Tongue (tissue), 2 donors: ENCODE data around the gene RNF145. TPM values are rescaled to one million over a fixed set of nuclear protein-coding genes. Genes with fewer than 3 reads are reported as not detected.

Source experiments
- DNase-seq: peaks from one replicate; pipeline ENCODE4 v3.0.0-alpha.2; 2015
- total RNA-seq: library from RNA; depleted of rRNA; stranded (reverse); fragments of >200 nt; gene quantifications from one replicate; pipeline ENCODE4 v1.2.3, GENCODE V29; 2014

Gene RNF145
- total RNA-seq, 1 donor from 2014 or later: 52.9 TPM

- no peak for DNase-seq
Observed at GRCh38 chr5:159218595-159219023, 9.3 kb upstream of the RNF145 start.

GRCh38 chr5:159217236-159217635, 7.9 kb upstream of the RNF145 start:
- no peak for DNase-seq

GRCh38 chr5:159216454-159216853, 7.1 kb upstream of the RNF145 start:
- DNase-seq: no peak

DNA sequence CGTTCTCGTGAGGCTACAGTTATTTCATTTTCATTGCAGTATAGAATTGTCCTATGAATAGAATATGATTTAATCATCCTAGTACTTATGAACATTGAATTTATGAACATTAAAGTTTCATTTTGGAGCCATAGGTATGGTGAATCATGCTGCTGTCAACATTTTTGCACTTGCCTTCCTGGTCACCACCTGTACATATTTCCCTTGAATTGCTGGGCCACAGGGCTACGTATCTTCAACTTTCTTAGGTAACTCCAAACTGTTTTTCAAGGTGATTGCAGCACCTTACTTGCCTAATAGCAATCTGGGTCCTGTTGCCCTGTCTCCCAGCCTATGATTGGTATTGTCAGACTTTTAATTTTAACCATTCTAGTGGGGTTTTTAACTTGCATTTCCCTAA, 6.5 kb upstream of the RNF145 start:
- no peak for DNase-seq

- DNase-seq: no peak
Observed at GRCh38 chr5:159214486-159215271, 5.3 kb upstream of the RNF145 start.

GRCh38 chr5:159212657-159213462, 3.5 kb upstream of the RNF145 start:
- no peak for DNase-seq

DNA sequence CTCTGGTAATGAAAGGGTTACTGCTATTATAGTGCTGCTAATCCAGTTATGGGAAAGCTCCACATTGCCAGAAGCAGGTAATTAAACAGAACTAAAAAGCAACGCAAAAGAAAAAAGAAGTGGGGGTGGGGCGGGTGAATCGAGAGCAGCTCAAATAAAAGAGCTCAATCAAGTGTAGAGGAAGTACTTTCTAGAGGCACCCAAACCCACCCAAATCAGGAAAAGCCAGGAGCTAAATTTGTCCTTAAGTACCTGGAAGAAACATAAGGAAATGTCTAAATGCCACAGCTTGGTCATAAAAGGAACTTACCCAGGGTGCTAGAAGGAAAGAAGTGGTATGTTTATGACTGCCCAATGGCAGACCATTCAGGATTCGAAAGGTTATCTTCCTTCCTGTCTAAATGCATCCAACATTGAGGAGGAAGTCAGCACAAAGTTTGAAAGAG, 2.4 kb upstream of the RNF145 start:
- peak; percentile 19 for DNase-seq

DNA sequence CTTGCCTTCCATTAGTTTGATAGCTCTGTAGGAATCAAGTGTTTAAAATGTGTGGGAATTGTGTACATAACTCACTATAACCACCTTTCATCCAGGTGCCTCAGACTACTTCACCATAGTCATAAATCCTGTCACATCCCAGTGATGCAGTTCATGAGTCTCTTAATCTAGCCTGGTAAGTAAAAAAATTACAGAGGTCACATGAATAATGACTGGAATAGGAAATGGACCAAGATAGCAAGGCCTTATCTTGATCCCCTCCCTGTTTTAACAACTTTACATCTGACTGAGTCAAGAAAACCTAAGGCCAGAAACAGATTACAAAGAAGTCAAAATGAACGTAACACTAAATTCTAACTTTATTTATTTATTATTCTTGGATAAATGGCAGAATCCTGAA, 1.5 kb upstream of the RNF145 start:
- DNase-seq: no peak

- no peak for DNase-seq
Observed at GRCh38 chr5:159210210-159210661, 883 bp upstream of the RNF145 start.

DNA sequence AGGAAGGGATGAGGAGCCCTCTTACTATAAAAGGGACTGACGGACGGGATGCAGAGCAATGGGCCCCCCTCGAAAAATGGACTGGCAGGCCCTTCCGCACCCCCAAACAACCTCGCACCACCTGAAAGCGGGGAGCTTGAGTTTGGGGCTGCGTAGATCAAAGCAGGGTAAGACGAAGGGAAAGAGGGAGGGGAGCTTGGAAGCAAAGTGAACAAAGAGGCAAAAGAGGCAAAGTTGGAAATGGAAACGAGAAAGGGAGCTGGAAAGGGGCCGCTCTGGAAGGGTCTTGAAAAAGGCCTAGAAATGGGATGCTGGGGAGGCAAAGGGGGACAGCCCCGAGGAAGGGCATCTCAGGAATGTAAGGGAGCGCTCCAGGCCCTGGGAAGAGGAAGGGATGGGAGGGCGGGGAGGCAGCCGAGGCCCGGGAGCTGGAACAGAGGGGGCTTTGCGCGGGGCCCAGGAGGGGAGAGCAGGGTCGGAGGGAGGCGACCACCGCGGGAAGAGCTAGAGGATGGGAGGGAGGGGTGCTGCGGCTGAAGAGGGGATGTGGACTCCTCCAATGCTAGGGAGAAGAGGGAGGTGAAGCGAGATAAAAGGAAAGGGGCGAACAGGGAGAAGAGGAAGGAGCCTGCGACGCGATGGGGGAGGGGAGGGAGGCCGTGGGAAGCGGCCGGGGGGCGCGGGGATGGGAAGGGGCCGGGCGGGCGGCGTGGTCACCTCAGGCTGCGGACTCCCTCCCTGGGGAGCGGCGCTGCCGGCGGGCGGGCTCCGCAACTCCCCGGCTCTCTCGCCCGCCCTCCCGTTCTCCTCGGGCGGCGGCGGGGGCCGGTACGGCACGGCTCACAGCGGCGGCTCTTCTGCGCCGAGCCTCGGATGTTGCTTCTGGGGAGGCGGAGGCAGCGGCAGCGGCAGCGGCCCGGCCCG, 577 bp downstream of the RNF145 start:
- DNase-seq: peak; percentile 70

- peak; percentile 90 for DNase-seq
Observed at GRCh38 chr5:159207686-159208513, 1.5 kb downstream of the RNF145 start.

GRCh38 chr5:159207222-159207685, 2.1 kb downstream of the RNF145 start:
- DNase-seq: no peak

DNA sequence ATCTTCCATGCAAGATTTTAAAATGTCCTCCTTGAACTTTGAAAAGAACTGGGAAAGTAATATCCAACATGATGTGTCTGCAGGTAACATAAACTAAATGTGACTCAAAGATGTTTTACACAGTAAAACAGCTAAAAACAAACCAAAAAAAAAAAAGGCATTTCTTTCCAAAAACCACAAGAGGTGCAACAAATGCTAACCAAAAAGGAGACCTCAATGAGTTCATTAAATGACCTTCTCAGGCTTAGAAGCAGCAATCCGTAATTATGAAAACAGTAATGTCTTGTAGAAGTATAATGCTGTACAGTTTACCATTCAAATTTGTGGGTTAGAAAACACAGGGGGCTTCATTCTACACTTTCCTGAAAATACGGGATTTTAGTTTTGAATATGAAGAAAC, 2.5 kb downstream of the RNF145 start:
- peak; percentile 17 for DNase-seq

- DNase-seq: peak; percentile 5
Observed at GRCh38 chr5:159206368-159206767, 3.0 kb downstream of the RNF145 start.

DNA sequence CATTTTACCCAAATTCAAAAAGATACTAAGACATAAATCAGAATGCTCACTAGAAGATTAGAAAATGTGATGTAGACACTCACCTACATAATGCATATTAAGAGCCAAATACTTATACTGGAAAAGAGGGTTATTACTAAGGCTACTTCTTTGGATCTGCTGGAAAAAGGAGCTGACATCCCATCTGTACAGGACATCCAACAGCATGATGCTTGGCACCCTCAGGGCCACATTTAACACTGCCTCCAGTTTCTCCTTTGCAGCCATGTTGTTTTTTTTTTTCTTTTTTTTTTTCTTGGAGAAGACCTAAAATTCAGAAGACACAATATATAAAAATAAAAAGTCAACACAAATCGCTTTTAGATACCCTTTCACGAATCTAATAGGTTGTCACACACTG, 6.0 kb downstream of the RNF145 start:
- DNase-seq: no peak

DNA sequence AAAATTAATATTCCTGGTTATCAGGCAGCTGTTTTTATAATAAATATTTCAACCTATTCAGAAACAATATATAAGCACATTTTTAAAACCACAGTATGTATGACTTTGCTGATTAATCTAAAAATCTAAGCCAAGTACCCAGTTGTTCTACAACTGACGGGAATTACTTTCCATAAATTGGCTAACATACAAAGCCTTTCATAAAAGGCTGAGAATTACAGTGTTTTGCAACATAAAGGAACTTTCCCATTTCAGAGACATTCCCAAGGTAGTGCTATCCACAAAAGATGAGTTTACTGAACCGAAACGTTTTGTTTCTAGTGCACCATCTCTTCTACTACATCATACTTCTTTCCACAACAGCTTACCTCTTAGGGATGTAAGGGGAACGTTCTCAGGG, 7.2 kb downstream of the RNF145 start:
- no peak for DNase-seq

GRCh38 chr5:159199780-159200179, 9.6 kb downstream of the RNF145 start:
- DNase-seq: no peak

GRCh38 chr5:159199225-159199624, 10.1 kb downstream of the RNF145 start:
- DNase-seq: no peak

DNA sequence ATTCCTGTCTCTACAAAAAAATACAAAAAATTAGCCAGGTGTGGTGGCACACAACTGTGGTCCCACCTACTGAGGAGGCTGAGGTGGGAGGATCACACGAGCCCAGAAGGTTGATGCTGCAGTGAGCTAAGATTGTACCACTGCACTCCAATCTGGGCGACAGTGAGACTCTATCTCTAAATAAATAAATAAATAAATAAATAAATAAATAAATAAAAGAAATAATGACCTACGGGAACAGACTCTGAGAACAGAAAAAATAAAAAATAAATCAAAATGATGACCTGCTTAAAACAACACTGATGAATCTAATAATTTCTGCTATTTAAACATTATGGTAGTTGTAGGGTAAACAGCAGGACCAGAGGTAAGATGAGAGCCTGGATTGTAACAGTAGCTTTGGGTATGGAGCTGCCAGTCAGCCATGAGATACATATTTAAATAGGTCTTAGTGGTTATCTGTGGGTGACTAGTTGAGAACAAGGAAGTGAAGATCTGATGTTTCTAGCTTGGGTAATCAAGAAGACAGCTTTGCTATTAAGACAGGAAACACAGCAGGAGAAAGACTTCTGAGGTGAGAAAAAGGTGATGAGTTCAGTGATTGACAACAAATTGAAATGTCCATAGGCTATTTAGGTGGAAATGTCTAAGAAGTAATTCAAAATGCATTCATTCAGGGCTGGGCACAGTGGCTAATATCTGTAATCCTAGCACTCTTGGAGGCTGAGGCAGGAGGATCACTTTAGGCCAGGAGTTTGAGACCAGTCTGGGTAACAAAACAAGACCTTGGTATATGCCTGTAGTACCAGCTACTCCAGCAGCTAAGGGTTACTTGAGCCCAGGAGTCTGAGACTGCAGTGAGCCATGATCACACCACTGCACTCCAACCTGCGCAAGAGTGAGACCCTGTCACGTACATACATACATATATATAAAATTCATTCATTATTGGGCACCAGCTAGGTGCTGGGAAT, 11.0 kb downstream of the RNF145 start:
- DNase-seq: no peak

DNA sequence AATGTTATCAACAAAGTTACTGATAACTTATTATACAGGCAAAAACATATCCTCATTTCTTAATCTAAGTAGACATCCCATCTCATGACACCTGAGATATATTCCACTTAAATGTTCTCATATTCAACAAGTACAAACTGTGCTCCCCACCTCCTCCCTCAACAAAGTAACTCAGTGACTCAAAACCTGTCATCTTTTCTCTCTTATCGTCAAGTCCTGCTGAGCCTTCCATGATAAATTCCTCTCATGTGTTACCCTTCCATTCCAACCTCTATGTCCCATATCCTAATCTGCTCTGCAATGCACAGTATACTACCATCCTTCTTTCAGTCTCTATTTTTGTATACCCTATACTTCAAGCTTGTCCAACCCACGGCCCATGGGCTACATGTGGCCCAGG, 13.6 kb downstream of the RNF145 start:
- no peak for DNase-seq
